ENCODE measurements around the gene ABCC1. TPM values are rescaled to one million over a fixed set of nuclear protein-coding genes. Genes with fewer than 3 reads are reported as not detected.
"Not testable (repeated sequence)": the region's sequence is repeated elsewhere in the genome, so short reads cannot be mapped to it uniquely, and the experiment has no call there.

ABCC1 gene
- total RNA-seq, 1 experiment from 2014 or later: 56.4 TPM

DNA sequence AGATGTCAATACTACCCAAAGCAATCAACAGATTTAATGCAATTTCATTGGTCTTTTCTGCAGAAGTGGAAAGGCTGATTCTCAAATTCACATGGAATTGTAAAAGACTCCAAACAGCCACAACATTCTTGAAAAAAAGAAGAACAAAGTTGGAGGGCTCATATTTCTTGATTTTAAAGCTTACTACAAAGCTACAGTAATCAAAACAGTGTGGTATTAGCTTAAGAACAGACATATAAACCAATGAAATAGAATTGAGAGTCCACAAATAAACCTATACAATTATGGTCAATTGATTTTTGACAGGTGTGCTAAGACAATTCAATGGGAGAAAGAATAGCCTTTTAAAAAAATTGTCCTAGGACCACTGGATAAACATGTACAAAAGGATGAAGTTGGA lies 14.4 kb upstream of the ABCC1 start:
- no peak overlapping the region for H4K91ac ChIP-seq (ENCODE audit: insufficient read length, low read depth, low read length)
- Mint-ChIP-seq H3K9me3 (peaks cover 0 to 5% of the 10 kb centered on the region in 2 experiments; a peak in 2 of 5 replicates), H3K4me1 (no peaks in the 10 kb centered on the region), H3K27me3 (ENCODE audit: low read depth) (no peaks in the 10 kb centered on the region; the same call in 1 of the 2 replicates), H3K4me3 (no peak overlapping the region), H3K27ac (no peak overlapping the region), H3K36me3 (ENCODE audit: insufficient read depth in 1 of 3, low read depth in 3 of 3) (no peaks in the 10 kb centered on the region)
- DNase-seq: no peak
- H3K9me3 ChIP-seq (ENCODE audit: control insufficient read depth, low read depth, low read length): no peaks in the 10 kb centered on the region
- H3K23ac ChIP-seq (ENCODE audit: insufficient read length, low read depth, low read length): no peak overlapping the region
- H2BK20ac ChIP-seq (ENCODE audit: low read depth, low read length, poor library complexity, severe bottlenecking): no peak overlapping the region
- no peak overlapping the region for H2BK12ac ChIP-seq (ENCODE audit: insufficient read length, low read depth, low read length)
- no peak overlapping the region for H3K4ac ChIP-seq (ENCODE audit: low read depth, low read length)
- no peak for TF ChIP-seq CTCF (conservative IDR thresholded peaks at IDR 0.05)
- H3K23me2 ChIP-seq (ENCODE audit: insufficient read length, low read depth, low read length, poor library complexity, severe bottlenecking): no peaks in the 10 kb centered on the region
- H2AFZ ChIP-seq (ENCODE audit: low read length): no peak overlapping the region
- H3K79me2 ChIP-seq (ENCODE audit: insufficient read depth, low read length): no peaks in the 10 kb centered on the region
- no peak overlapping the region for H2AK5ac ChIP-seq (ENCODE audit: insufficient read length, low read length)
- H3K4me2 ChIP-seq (ENCODE audit: insufficient read depth, insufficient read length, low read length): no peak overlapping the region
- no peak overlapping the region for H2BK5ac ChIP-seq (ENCODE audit: insufficient read length, low read length)
- no peak overlapping the region for H3K27ac ChIP-seq (ENCODE audit: insufficient read length, low read depth, low read length)
- H3T11ph ChIP-seq (ENCODE audit: low read length): no peak overlapping the region
- H3K9ac ChIP-seq (ENCODE audit: extremely low read depth, insufficient read length, low read length): no peak overlapping the region
- H2BK15ac ChIP-seq (ENCODE audit: low read depth, low read length): no peak overlapping the region
- no peak overlapping the region for H3K18ac ChIP-seq (ENCODE audit: insufficient read length, low read depth, low read length)
- H4K5ac ChIP-seq (ENCODE audit: insufficient read length, low read depth, low read length): no peak overlapping the region
- H3K27me3 ChIP-seq (ENCODE audit: insufficient read depth, low read length): no peaks in the 10 kb centered on the region
- no peaks in the 10 kb centered on the region for H4K20me1 ChIP-seq (ENCODE audit: control insufficient read depth, insufficient read depth, insufficient read length)
- H3K56ac ChIP-seq (ENCODE audit: insufficient read length, low read depth, low read length): no peak overlapping the region
- H4K8ac ChIP-seq (replicated peaks; ENCODE audit: insufficient read length, low read depth, low read length): no peak overlapping the region
- no peak overlapping the region for H2BK120ac ChIP-seq (ENCODE audit: low read depth, low read length, poor library complexity, severe bottlenecking)
- no peaks in the 10 kb centered on the region for H3K79me1 ChIP-seq (ENCODE audit: insufficient read depth, low read depth, low read length, poor library complexity, severe bottlenecking)
- H3K4me1 ChIP-seq (ENCODE audit: insufficient read depth, low read length): no peaks in the 10 kb centered on the region
- H3K14ac ChIP-seq (ENCODE audit: insufficient read depth, low read length): no peak overlapping the region

DNA sequence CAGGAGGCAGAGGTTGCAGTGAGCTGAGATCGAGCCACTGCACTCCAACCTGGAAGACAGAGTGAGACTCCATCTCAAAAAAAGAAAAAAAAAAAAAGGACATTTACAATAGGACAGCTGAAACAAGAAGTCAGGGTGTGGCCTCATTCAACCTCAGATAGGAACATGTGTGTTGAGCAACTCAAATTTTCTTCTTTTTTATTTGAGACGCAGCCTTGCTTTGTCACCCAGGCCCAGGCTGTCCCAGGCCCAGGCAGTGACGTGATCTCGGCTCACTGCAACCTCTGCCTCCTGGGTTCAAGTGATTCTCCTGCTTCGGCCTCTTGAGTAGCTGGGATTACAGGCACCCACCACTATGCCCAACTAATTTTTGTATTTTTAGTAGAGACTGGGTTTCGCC lies 12.6 kb upstream of the ABCC1 start:
- WGBS (ENCODE audit: extremely low coverage, insufficient read length, low lambda C conversion rate): no CpG with 5 or more reads among the region's 6 CpGs
- not testable (repeated sequence) for H2BK120ac ChIP-seq (ENCODE audit: low read depth, low read length, poor library complexity, severe bottlenecking)

More for the DNA sequence above, 12.6 kb upstream of the ABCC1 start:
- H2BK20ac ChIP-seq (ENCODE audit: low read depth, low read length, poor library complexity, severe bottlenecking); H3K56ac ChIP-seq (ENCODE audit: insufficient read length, low read depth, low read length); H4K20me1 ChIP-seq (ENCODE audit: control insufficient read depth, insufficient read depth, insufficient read length); H3K9me3 Mint-ChIP-seq; H3K27me3 ChIP-seq (ENCODE audit: insufficient read depth, low read length); H3K9ac ChIP-seq (ENCODE audit: extremely low read depth, insufficient read length, low read length); H3K18ac ChIP-seq (ENCODE audit: insufficient read length, low read depth, low read length); H3K79me1 ChIP-seq (ENCODE audit: insufficient read depth, low read depth, low read length, poor library complexity, severe bottlenecking); H3K4ac ChIP-seq (ENCODE audit: low read depth, low read length); H3K14ac ChIP-seq (ENCODE audit: insufficient read depth, low read length); H2BK5ac ChIP-seq (ENCODE audit: insufficient read length, low read length); H3K23ac ChIP-seq (ENCODE audit: insufficient read length, low read depth, low read length); H4K8ac ChIP-seq (replicated peaks; ENCODE audit: insufficient read length, low read depth, low read length); H2BK15ac ChIP-seq (ENCODE audit: low read depth, low read length); H3K9me3 ChIP-seq (ENCODE audit: control insufficient read depth, low read depth, low read length); H3K79me2 ChIP-seq (ENCODE audit: insufficient read depth, low read length); H4K5ac ChIP-seq (ENCODE audit: insufficient read length, low read depth, low read length); H3K4me3 Mint-ChIP-seq; H3K27ac ChIP-seq (ENCODE audit: insufficient read length, low read depth, low read length); H3K4me1 ChIP-seq (ENCODE audit: insufficient read depth, low read length); H3T11ph ChIP-seq (ENCODE audit: low read length); H3K27ac Mint-ChIP-seq; H2AK5ac ChIP-seq (ENCODE audit: insufficient read length, low read length); H4K91ac ChIP-seq (ENCODE audit: insufficient read length, low read depth, low read length); DNase-seq; H3K4me1 Mint-ChIP-seq; H2BK12ac ChIP-seq (ENCODE audit: insufficient read length, low read depth, low read length); H3K4me2 ChIP-seq (ENCODE audit: insufficient read depth, insufficient read length, low read length); H2AFZ ChIP-seq (ENCODE audit: low read length); H3K36me3 Mint-ChIP-seq (ENCODE audit: insufficient read depth in 1 of 3, low read depth in 3 of 3); H3K27me3 Mint-ChIP-seq (ENCODE audit: low read depth); H3K23me2 ChIP-seq (ENCODE audit: insufficient read length, low read depth, low read length, poor library complexity, severe bottlenecking): not testable (repeated sequence)
